SK-N-MC (cell line): ENCODE measurements around the gene FUT3.

ENCODE experiments used
- EZH2 ChIP-seq: fragments of 200-600 bp; sonication (generic); IDR thresholded peaks from one replicate; pipeline ENCODE4 v1.6.1; 2017; ENCODE audit warnings: antibody characterized with exemption
- FOXP2 ChIP-seq: optimal IDR thresholded peaks from 2 replicates; pipeline ENCODE3; 2011; ENCODE audit warnings: mild to moderate bottlenecking, moderate library complexity; ENCODE audit not compliant: insufficient read depth; ENCODE audit errors: extremely low read length, control extremely low read depth
- POLR2AphosphoS5 ChIP-seq: IDR thresholded peaks from 2 replicates; pipeline ENCODE4 v1.6.1; 2012; ENCODE audit warnings: mild to moderate bottlenecking, low read depth, low read length, borderline replicate concordance

DNA sequence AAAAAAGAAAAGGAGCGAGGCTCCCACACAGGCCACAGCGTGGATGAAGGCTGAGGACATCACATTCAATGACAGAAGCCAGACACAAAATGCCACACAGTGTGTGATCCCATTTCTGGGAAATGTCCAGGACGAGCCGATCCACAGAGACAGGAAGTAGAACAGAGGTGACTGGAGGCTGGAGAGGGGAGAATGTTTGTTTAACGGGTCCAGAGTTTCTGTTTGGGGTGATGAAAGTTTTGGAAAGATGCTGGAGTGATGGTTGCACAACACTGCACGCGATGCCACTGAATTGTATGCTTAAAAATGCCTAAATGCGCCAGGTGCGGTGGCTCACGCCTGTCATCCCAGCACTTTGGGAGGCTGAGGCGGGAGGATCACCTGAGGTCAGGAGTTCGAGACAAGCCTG is 19.7 kb upstream of the FUT3 start:
- TF ChIP-seq EZH2 (no peak), FOXP2 (no peak), POLR2AphosphoS5 (no peak)
